GM19463 (cell line): Measurements from ENCODE around the gene LACTB.

Source experiments
- ATAC-seq: cut with Tn5 transposase; IDR thresholded peaks from one replicate; pipeline ENCODE4 v1.9.1; 2021; ENCODE audit warnings: mild to moderate bottlenecking, moderate library complexity; ENCODE audit not compliant: unreplicated experiment

Gene LACTB

DNA sequence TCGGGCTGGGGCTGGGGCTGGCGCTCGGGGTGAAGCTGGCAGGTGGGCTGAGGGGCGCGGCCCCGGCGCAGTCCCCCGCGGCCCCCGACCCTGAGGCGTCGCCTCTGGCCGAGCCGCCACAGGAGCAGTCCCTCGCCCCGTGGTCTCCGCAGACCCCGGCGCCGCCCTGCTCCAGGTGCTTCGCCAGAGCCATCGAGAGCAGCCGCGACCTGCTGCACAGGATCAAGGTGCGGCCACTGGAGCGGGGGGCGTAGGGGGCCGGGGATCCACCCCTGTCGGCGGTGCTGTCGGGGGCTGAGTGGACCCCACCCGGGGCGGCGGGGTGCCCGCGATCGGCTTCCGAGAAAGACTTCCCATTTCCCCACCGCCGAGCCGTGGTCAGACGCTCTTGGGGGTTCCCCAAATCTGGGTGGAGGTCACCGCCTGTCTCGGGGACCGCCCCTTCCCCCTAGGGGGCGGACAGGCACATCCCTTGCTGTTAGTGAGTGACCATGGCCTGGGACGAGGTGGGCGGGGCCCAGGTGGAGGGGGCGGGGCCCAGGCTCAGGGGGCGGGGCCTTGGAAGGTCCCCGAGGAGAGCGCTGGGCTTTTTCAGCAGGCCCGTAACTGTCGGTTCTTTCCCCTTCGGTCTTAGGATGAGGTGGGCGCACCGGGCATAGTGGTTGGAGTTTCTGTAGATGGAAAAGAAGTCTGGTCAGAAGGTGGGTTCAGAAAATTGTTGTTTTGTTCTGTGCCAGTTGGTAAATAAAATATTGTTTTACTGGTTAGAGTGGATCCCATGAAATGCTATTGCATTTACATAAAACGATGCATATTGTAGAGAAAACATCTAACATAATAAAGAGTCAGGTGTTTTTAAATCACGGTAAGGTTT is 578 bp downstream of the LACTB start:
- ATAC-seq, result peak; percentile 85

DNA sequence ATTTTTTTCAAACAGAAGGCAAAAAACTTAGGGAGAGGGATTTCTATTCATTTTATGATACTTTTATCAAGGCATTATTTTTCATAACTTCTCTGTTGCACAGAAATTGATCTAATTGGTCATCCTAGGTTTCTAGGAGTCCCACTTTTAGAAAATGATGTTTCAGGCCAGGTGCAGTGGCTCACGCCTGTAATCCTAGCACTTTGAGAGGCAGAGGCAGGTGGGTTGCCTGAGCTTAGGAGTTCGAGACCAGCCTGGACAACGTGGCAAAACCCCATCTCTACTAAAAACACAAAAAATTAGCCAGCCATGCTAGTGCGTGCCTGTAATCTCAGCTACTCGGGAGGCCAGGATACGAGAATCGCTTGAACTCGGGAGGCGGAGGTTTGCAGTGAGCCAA is 2.8 kb downstream of the LACTB start:
- ATAC-seq, result no peak

DNA sequence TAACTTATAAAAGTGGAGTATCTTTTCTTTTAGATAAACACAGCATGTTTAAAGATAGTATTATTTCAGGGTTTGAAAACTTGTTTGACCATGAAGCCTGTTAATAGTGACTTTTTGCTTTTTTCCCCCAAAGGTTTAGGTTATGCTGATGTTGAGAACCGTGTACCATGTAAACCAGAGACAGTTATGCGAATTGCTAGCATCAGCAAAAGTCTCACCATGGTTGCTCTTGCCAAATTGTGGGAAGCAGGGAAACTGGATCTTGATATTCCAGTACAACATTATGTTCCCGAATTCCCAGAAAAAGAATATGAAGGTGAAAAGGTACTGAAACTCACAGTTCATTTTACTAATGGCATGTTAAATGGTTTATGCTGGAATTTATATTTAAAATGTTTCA is 5.1 kb downstream of the LACTB start:
- no peak for ATAC-seq

DNA sequence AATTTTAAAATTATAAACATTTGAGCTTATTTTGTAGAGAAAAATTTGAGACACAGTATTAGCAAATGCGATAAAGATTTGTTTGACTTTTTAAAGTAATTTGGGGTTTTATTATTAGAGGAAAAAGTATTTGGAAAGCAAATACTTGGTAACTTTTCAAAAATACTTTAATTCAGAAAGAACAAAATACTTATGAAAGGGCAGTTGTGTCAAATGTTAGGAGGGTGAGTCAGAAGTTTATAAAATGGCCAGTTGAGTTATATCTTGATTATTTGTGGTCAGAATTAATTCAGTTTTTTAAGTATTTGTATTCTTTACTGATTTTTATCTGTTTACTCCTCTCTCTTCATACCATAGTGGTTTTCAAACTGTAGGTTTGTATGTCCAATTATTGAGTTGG is 12.1 kb downstream of the LACTB start:
- no peak for ATAC-seq

DNA sequence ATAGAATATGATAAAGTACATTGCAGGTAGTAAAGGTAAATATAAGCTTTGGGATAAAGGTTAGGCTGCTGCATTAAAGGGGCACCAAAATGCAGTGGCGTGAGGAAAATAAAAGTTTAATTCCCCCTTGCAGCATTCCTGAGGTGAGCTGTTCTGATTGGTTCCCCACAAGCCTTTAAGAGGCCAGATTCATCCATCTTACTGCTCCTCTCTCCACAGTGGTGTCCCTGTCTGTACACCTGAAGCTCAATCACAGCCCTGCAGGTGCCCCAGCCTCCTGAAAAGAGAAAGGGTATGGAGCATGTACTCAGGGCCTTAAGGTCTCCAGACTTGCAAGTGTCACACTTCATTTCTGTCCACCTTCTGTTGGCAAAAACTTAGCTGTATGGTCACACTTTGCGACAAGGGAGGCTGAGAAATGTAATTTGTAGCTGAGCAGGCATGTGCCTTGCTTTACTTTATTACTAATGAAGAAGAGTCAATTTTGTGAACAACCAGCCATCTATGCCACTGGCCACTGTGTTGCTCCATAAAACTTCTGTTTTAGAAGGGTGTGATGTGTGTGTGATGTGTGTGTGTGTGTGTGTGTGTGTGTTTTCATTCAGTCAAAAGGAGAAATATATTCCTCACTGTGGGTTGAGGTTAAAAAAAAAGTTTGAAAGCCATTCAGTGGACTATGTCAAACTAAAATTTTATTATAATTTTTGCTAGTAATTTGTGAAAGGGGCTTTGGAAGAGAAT is 12.8 kb downstream of the LACTB start:
- ATAC-seq, result no peak

DNA sequence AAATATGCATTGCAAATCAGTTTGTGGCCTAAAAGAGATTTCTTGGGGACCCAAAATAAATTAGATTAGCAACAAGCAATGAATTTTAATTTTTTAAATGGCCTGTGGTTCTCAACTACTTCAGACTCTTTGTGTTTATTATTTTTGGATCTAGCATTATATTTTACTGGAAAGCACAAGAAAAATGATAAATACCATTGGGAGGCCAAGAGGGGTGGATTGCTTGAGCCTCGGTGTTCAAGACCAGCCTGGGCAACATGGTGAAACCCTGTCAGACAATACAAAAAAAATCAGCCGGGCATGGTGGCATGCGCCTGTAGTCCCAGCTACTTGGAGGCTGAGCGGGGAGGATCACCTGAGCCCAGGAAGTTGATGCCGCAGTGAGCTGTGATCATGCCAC is 13.6 kb downstream of the LACTB start:
- no peak for ATAC-seq

DNA sequence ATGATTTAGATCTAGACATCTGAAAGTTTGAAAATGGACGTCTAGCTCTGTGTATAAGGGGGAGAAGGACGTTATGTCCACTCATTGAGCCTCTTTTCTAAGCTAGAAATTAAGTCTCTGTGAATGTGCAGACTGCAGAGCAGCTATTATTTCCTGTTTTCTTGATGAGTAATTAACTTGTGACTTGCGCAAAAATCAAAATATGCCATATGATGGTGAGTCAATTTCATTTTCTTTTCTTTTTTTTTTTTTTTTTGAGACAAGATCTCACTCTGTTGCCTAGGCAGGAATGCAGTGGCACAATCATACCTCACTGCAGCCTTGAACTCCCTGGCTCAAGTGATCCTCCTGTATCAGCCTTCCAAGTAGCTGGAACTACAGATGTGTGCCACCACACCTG is 14.1 kb downstream of the LACTB start:
- ATAC-seq, result no peak

DNA sequence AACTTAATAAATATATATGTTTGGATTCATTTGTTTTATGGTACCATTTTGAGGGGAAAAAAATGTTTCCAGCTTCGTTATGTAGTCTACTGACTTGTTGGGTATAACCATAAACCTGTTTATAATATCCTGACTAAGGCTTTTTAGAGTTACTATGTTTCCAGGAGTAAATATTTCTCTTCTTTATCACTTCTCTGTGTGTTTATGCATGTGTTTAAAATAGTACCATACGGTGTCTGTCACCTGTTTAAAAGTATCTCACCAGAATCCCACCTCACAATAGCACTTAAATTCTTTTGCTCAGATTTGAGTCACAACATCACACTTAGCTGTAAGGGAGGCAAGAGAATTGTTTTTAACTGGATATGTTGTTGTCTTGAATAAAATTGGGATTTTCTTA is 15.1 kb downstream of the LACTB start:
- no peak for ATAC-seq

DNA sequence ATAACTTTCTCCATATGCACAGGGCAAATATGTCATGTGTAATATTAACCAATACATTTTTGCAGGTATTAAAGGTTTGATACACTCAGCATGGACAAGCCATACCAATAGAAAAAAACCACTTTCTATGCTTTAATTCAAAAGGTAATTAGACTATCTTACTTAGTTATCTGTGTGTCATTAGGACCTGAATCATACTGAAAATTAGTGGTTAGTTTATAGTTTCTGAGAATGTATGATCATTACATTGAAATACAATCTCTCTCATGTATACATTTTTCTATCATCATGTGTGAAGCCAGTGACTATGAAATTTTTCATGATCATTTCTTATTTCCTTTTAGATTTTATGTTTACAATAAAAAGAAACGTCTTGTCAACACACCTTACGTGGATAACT is 19.3 kb downstream of the LACTB start:
- no peak for ATAC-seq

DNA sequence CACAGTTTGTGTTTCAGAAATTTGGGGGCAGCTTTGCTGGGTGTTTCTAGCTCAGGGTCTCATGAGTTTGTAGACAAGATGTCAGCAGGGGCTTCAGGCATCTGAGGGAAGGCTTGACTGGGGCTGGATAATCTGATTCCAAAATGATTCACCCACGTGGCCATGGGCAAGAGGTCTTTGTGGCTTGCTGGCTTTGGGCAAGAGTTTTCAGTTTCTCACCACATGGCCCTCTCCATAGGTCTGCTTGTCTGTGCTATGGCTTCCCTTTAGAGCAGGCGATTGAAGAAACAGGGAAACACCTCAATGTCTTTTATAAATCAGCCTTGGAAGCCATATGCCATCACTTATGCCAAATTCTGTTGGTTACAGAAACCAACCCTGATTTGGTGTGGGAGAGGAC is 23.8 kb downstream of the LACTB start:
- no peak for ATAC-seq

DNA sequence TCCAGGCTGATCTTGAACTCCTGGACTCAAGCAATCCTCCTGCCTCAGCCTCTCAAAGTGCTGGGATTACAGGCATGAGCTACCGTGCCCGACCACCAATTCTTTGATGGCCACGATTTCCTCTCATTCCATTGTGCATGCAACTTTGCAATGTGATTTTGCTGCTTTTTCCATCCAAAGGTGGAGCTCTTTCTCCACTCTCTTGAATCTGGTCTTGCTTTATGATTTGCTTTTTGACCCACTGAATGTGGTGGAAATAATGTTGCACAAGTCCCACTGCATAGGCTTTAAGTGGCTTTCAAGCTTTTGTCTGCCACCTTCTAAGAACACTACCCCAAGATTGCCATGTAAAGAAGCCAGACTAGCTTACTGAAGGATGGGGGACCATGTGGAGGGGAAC is 25.0 kb downstream of the LACTB start:
- ATAC-seq, result no peak

DNA sequence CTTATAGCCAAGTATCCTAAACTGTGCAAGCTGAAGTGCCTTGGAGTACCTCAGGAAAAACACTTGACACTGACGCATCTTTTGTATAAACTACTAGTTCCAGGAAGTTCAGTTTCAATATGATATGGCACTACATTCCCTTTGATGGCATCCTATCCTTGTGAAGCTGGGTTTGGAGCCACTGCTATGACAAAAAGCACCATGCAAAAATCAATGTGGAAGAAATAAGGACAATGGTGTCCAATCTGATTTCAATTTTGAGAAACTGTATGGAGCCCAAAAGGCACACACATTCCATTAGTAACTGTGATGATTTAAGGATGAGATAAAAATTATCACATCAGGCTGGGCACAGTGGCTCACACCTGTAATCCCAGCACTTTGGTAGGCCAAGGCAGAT is 30.0 kb downstream of the LACTB start:
- ATAC-seq, result no peak

DNA sequence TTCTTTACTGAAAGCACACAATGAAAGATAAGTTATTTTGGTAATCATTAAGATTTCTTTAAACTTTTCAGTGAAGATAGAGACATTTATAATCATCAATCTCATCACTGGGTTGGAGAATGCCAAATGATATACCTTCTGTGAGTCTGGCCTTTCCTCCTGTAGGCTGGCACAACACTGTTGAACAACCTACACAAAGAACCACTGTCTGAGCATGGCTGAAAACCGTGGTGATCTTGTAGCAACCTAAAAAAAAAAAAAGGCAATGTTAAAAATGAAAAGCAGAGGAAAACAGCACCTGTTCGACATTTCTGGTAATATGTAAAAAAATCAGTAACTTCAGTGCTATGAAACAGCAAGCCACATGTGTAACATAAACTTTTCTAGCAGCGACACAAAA is 33.8 kb downstream of the LACTB start:
- no peak for ATAC-seq

DNA sequence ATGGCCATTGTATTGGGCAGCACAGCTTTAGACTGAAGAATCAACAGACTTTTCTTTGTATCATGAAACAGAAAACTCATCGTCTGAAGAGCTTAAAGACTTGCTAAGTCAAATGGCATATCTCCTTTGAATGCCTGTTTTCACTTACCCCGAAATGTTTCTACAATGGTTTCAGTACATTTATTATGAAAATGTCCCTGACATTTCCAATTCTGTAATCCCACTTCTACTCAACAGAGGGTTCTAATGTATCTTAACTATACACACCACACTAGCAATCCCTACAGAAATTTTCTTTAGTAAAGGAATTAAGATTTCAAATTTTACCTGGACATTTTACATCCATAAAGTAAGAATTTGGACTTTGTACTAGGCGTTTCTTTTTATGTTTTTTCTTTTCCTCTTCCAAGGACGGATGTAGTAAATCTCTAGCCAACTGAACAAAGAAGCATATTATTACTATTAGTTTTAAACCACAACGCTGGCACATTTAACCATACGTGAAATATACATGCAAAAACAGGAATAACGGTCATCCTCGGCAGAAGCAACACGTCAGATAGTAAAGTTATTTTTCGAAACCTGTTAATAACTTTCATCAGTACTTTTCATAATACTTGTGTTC is 34.5 kb downstream of the LACTB start:
- no peak for ATAC-seq

DNA sequence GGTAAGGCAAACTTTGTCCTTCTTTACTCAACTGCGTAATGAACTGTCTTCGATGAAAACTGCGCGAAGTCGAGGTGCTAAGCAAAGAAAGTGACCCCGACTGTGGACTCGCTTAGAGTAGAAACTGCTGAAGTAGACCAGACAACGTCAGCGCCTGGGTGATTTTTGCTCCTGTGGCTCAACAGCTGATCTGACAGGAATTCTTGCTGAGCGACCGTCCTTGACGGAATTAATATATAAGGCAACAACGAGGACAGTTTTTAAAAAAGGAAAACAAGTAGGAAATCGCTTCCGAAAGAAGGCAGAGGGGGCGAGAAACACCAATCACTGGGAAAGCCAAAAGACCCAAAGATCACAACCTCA is 35.1 kb downstream of the LACTB start:
- no peak for ATAC-seq

DNA sequence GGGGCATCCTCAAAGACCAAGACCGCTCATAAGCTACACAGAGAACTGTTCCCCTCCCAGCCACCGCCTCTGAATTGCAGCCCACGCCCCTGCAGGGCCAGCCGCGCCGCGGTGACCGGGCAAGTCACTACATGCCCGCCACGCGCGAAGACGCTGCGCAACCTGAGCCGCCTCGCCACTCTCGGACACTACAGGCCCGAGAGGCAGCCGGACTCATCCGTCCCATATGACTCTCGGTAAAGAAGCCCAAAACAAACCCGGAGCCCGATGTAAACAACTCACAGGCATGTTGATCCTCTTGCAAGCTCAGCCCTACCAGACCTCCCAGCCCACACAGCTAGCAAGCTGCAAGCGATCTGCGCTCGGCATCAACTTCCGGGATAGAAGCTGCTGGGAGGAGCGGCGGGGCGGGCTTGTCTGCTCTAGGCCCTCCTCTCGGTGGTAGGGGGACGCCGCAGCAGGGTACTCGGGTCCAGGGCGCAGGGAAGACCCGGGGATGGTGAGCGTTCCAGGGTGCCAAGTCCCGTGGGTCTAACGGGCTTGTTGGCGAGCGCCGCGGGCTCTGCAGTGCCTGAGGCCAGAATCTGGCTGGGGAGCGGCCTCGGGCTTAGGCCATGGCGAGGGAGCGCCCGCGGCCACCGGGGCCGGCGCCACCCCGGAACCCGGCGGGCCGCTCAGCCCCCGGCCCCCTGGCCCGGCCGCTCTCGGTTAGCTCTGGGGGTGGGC is 35.6 kb downstream of the LACTB start, which contains the start of gene RPS27L:
Gene RPS27L, minus strand, starts transcription at position 360 of the 726 bp plus-strand sequence. Its CDS starts 72 bp downstream, at position 288.
- peak; percentile 93 for ATAC-seq

DNA sequence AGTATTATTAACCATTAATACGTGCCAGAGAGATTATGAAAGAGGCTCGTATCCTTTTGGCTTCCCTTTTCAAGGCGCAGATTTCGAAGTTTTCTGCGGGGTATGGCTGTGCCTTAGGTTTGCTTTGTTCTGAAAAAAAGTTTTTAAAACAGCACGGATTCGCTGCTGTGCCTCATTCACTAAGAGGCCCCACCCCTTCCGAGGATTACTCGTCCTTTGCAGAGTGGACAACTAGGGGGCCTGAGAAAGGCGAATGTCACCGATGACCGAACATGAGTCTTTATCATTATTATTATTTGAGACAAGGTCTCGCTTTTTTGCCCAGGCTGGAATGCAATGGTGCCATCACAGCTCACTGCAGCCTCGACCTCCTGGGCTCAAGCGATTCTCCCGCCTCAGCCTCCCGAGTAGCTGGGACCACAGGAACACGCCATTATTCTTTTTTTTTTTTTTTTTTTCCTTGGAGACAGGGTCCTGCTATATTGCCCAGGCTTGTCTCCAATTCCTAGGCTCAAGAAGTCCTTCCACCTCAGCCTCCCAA is 36.3 kb downstream of the LACTB start:
- ATAC-seq, result peak; percentile 12

DNA sequence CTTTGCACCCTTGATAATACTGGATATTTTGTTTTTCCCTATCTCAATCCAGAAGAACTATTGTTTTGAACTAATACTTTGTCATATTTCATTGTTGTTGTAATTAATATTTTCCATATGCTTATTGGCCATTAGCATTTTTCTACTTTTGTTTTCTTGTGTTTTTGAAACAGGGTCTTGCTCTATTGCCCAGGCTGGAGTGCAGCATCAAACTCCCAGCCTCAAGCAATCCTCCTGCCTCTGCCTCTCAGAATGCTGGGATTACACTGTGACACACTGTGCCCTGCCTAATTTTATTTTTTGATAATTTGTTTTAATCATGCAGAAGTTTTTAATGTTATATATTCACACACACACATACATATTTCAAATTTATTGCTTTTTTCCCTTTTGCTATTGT is 39.0 kb downstream of the LACTB start:
- no peak for ATAC-seq

DNA sequence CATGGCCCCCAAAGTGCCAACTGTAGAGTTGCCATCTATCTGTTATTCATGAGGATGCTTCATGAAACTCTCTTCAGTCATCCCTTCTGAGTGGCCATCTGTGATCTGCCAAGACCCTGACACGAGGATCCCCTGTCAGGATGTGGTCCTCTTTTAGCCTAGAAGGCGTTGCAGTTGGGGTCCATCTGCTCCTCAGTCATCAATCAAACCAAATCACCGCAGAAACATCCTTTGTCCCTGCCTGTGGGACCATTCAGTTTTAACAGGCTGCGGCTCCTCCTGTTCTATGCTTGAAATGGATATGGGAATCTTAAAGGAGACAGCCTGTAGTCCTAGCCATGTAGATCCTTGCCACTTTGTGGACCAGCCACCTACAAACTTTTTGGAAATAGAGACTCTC is 41.6 kb downstream of the LACTB start:
- no peak for ATAC-seq

DNA sequence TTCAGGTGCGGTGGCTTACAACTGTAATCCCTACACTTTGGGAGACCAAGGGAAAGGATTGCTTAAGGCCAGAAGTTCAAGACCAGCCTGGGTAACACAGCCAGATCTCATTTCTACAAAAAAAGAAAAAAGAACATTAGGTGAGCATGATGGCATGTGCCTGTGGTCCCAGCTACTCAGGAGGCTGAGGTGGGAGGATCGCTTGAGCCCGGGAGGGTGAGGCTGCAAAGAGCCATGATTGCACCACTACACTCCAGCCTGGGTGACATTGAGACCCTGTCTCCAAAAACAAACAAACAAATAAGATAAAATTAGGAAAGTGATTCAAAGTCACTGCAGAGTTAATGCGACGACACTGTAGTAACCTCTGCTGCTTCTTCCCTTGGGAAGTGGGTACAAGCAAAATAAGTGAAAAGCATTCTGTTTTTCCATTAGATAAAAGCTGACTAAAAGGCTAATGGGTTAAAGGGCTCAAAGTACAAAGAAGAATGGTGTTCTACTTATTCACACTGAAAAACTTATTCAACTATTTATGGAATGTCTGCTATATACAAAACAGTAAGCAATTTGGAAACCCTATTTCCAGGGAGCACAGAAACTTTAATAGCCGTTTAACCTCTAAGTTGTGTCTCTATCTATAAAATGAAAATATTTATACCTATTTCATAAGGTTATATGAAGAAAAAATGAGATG is 43.7 kb downstream of the LACTB start:
- ATAC-seq, result no peak
